T-cell (primary cell): Measurements from ENCODE around the gene POLR2F. TPM values are rescaled to one million over a fixed set of nuclear protein-coding genes. Genes with fewer than 3 reads are reported as not detected.
A peak's percentile ranks its signal among the peaks of the same experiment; 100 is the strongest.
"Not testable (repeated sequence)": the region's sequence is repeated elsewhere in the genome, so short reads cannot be mapped to it uniquely, and the experiment has no call there.

ENCODE experiments used
- ATAC-seq, 4 experiments: fragments of 200-7000 bp in 3 of 4; fragments of 150-1000 bp in 1 of 4; cut with Tn5 transposase; replicated peaks in 1 of 4; 1 replicate in 3 of 4; 2 replicates in 1 of 4; pipeline ENCODE4 v1.10.0; 2021; ENCODE audit warnings: moderate library complexity in 3 of 4, mild to moderate bottlenecking in 2 of 4, moderate number of reproducible peaks in 1 of 4
- CTCF ChIA-PET, 2 donors: fragments of 300-600 bp; sonication (Branson Sonifier 250); formaldehyde crosslinking; loops; one replicate each; lab custom pipeline; 2022; ENCODE audit warnings: antibody characterized with exemption in 2 of 2; lab: Charles Lee
- POLR2A ChIA-PET, 2 donors: fragments of 300-600 bp; sonication (Branson Sonifier 250); formaldehyde crosslinking; loops; one replicate each; lab custom pipeline; 2022; ENCODE audit warnings: antibody characterized with exemption in 2 of 2; lab: Charles Lee
- DNase-seq, 35 experiments: peaks; one replicate each; pipeline versions ENCODE4 v3.0.0 to v3.0.0-alpha.2; 2013 to 2023
- H3K27ac ChIP-seq: one replicate; pipeline ENCODE4 v1.5.1; 2013; ENCODE audit warnings: low read length
- H3K27me3 ChIP-seq, 2 experiments: replicated peaks in 1 of 2; 1 replicate in 1 of 2; 2 replicates in 1 of 2; pipeline versions ENCODE4 v1.6.1 to v1.7.0; 2013; ENCODE audit warnings: low read length in 1 of 2, mixed read lengths in 1 of 2; ENCODE audit not compliant: control insufficient read depth in 2 of 2, insufficient read depth in 2 of 2; ENCODE audit errors: extremely low read depth in 1 of 2
- H3K36me3 ChIP-seq, 2 donors: 1 replicate in 1 of 2; 2 replicates in 1 of 2; pipeline versions ENCODE4 v1.6.1 to v1.7.0; 2013; ENCODE audit warnings: low read length in 1 of 2; ENCODE audit not compliant: control insufficient read depth in 2 of 2, insufficient read depth in 1 of 2; ENCODE audit errors: extremely low read depth in 1 of 2
- H3K4me1 ChIP-seq, 2 experiments: 1 replicate in 1 of 2; 2 replicates in 1 of 2; pipeline versions ENCODE4 v1.6.1 to v1.7.0; 2013; ENCODE audit warnings: low read length in 2 of 2, mixed read lengths in 1 of 2; ENCODE audit not compliant: insufficient read depth in 2 of 2, control insufficient read depth in 1 of 2; ENCODE audit errors: extremely low read depth in 1 of 2
- H3K4me3 ChIP-seq, 2 donors: 1 replicate in 1 of 2; 2 replicates in 1 of 2; pipeline versions ENCODE4 v1.5.1 to v1.7.0; 2013; ENCODE audit warnings: mild to moderate bottlenecking in 2 of 2, low read length in 1 of 2, moderate library complexity in 1 of 2; ENCODE audit not compliant: control insufficient read depth in 1 of 2; ENCODE audit errors: extremely low read depth in 1 of 2
- H3K9me3 ChIP-seq: 2 replicates; pipeline ENCODE4 v1.7.0; 2013
- H3K27ac Mint-ChIP-seq, 2 donors: one replicate each; pipeline ENCODE4 v1.8.0; 2020 to 2021; ENCODE audit warnings: mild to moderate bottlenecking in 2 of 2, mixed read lengths in 2 of 2
- H3K27me3 Mint-ChIP-seq, 2 donors: one replicate each; pipeline ENCODE4 v1.8.0; 2021 to 2022; ENCODE audit warnings: mixed read lengths in 2 of 2
- H3K36me3 Mint-ChIP-seq: one replicate; pipeline ENCODE4 v1.8.0; 2021; ENCODE audit warnings: mixed read lengths
- H3K4me1 Mint-ChIP-seq, 3 donors: one replicate each; pipeline ENCODE4 v1.8.0; 2020 to 2022; ENCODE audit warnings: mixed read lengths in 3 of 3, mild to moderate bottlenecking in 1 of 3
- H3K4me3 Mint-ChIP-seq, 3 donors: one replicate each; pipeline ENCODE4 v1.8.0; 2020 to 2022; ENCODE audit warnings: mild to moderate bottlenecking in 3 of 3, mixed read lengths in 3 of 3, moderate library complexity in 3 of 3
- H3K9me3 Mint-ChIP-seq, 3 donors: one replicate each; pipeline ENCODE4 v1.8.0; 2020 to 2022; ENCODE audit warnings: mixed read lengths in 3 of 3
- WGBS: methylation state at CpG from one replicate; pipeline ENCODE4 v1.1.5; 2013; ENCODE audit warnings: missing lambda C conversion rate; ENCODE audit not compliant: insufficient coverage; 5-methylcytosine and 5-hydroxymethylcytosine counted together
- total RNA-seq, 35 experiments: library from RNA in 6 of 35; stranded (reverse) in 6 of 35; fragments of 120-200 nt in 1 of 35; gene quantifications; one replicate each; pipeline versions ENCODE4 v1.2.1 to v1.2.4 and lab custom pipeline; 2013 to 2026

Gene POLR2F
- total RNA-seq, 5 donors from 2014 or later (not counting 1 experiment from before 2014, with no cell fraction given): 31.4 to 54.5 (median 49.4) TPM

DNA sequence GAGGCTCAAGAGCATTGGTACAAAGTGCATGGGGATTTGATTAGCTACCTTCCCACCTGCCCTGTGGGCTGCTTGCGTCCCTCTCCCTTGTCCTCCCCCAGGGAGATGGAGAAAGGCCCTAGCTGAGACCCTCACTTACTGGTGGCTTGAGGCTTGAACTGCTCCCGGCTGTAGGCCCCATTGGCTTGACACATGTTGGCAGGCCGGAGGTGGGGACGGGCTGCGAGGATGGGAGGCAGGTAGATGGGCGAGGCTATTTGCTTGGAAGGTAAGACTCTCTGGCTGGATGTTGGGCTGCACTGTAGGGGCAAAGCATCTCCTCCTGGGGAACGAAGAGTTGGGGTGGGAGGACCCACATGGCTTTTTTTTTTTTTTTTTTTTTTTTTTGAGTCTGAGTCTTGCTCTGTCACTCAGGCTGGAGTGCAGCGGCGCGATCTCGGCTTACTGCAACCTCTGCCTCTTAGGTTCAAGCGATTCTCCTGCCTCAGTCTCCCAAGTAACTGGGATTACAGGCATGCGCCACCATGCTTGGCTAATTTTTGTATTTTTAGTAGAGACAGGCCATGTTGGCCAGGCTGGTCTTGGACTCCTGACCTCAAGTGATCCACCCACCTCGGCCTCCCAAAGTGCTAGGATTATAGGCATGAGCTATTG, 6.2 kb upstream of the POLR2F start:
- H3K4me1 Mint-ChIP-seq, H3K27ac Mint-ChIP-seq, H3K36me3 ChIP-seq, POLR2A ChIA-PET, DNase-seq, H3K4me1 ChIP-seq, H3K27me3 Mint-ChIP-seq, H3K4me3 ChIP-seq, H3K36me3 Mint-ChIP-seq, H3K27ac ChIP-seq, H3K9me3 Mint-ChIP-seq, ATAC-seq, CTCF ChIA-PET, H3K4me3 Mint-ChIP-seq, H3K9me3 ChIP-seq, H3K27me3 ChIP-seq: not testable (repeated sequence)
- 82% methylated on average over 4 of the region's 14 CpGs for WGBS

DNA sequence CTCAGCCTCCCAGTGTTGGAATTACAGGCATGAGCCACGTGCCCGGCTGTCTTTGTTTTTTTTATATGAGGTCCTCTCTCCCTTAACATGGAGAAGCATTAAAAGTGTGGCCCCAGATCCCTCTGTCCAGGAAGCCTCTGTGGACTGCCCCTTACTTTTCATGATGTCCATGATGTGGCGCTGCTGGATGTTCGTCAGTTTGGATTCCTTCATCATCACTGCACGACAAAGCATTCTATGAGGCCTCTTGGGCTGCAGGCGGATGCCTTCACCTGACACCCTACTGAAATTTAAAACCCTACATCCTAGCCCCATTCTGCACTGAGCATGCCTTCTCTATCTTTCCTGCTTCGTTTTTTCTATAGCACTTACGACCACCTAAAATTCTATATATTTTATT, 2.2 kb upstream of the POLR2F start:
- H3K27me3 Mint-ChIP-seq: peaks cover 3 to 17% of the 10 kb centered on the region in 2 donors
- peaks cover 27 to 30% (median 28%) of the 10 kb centered on the region in 3 donors for H3K4me1 Mint-ChIP-seq
- H3K27ac ChIP-seq: no peak overlapping the region
- H3K4me1 ChIP-seq: peaks cover 6 to 20% of the 10 kb centered on the region in 2 experiments
- no peak overlapping the region for H3K27ac Mint-ChIP-seq
- no peaks in the 10 kb centered on the region for H3K9me3 Mint-ChIP-seq
- ChIA-PET CTCF (interaction anchor here in 1 of 2 donors (0.6 kb wide), 2 partner anchors 118 to 318 kb away, joined by 4 to 5 read pairs; no protein-coding TSS in a partner anchor), POLR2A (interaction anchor here in 1 of 2 donors (0.7 kb wide), 1 partner anchor 573 kb away, joined by 8 read pairs; no protein-coding TSS in a partner anchor)
- 82% methylated on average over 4 of the region's 8 CpGs for WGBS
- H3K36me3 Mint-ChIP-seq: peaks cover 2% of the 10 kb centered on the region
- ATAC-seq: no peak
- no peak overlapping the region for H3K4me3 ChIP-seq
- H3K36me3 ChIP-seq: no peaks in the 10 kb centered on the region
- DNase-seq: no peak
- no peaks in the 10 kb centered on the region for H3K9me3 ChIP-seq
- H3K27me3 ChIP-seq: peaks cover 0 to 18% of the 10 kb centered on the region in 2 experiments
- H3K4me3 Mint-ChIP-seq: no peak overlapping the region

DNA sequence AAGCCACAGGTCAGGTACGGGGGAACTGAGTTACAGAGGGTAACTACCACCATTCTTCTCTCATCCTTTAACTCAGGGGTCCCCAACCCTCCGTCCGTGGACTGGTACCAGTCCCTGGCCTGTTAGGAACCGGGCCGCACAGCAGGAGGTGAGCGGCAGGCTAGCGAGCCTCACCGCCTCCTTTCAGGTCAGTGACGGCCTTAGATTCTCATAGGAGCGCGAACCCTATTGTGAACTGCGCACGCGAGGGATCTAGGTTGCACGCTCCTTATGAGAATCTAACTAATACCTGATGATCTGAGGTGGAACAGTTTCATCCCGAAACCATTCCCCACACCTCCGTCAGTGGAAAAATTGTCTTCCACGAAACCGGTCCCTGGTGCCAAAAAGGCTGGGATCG, 870 bp upstream of the POLR2F start:
- WGBS: 16% methylated on average over 8 of the region's 20 CpGs

DNA sequence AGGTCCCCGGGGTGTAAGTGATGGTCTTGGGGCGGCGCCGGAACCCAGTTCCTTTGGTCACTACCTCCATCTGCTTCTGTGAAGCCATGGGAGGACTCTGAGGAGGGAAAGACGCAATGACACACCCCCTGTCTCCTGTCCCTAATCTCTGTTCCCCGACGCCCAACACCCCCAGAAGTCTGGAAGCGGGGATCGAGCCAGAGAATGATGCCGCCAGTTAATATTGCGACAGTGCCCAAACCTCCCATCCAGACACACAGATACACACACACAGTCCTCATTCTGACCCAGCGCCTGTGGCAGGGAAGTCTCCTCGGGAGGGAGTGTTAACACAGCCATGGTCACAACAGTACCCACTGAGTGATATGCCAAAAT, 450 bp upstream of the POLR2F start:
- POLR2A ChIA-PET: no interaction called here
- Histone ChIP-seq H3K27me3 (peaks cover 0 to 18% of the 10 kb centered on the region in 2 experiments), H3K36me3 (peaks cover 0 to 15% of the 10 kb centered on the region in 2 donors), H3K4me1 (peaks cover 6 to 20% of the 10 kb centered on the region in 2 experiments), H3K9me3 (no peaks in the 10 kb centered on the region), H3K27ac (no peak overlapping the region), H3K4me3 (peak overlapping the region; percentile 93 to 97)
- Mint-ChIP-seq H3K9me3 (no peaks in the 10 kb centered on the region), H3K27ac (peak overlapping the region in 1 of 2 donors; percentile 97), H3K4me1 (peaks cover 42 to 44% (median 42%) of the 10 kb centered on the region in 3 donors), H3K36me3 (peaks cover 17% of the 10 kb centered on the region), H3K4me3 (peak overlapping the region; percentile 92 to 99 (median 99)), H3K27me3 (peaks cover 3 to 17% of the 10 kb centered on the region in 2 donors)
- CTCF ChIA-PET: interaction anchor here in 1 of 2 donors (1.0 to 3.4 kb wide), 3 partner anchors 12 to 295 kb away, joined by 4 to 13 read pairs (median 7); no protein-coding TSS in a partner anchor
- ATAC-seq (peak in 3 of 4 experiments; percentile 7 to 62 (median 44)), DNase-seq (no peak)
- WGBS: 3% methylated on average over 6 of the region's 13 CpGs

More for the DNA sequence above, 870 bp upstream of the POLR2F start:
- peaks cover 3 to 17% of the 10 kb centered on the region in 2 donors for H3K27me3 Mint-ChIP-seq
- peaks cover 0 to 11% of the 10 kb centered on the region in 2 donors for H3K36me3 ChIP-seq
- H3K4me1 ChIP-seq: peaks cover 6 to 20% of the 10 kb centered on the region in 2 experiments
- CTCF ChIA-PET: interaction anchor here in 1 of 2 donors (3.4 kb wide), 1 partner anchor 13 kb away, joined by 13 read pairs; no protein-coding TSS in a partner anchor
- H3K9me3 Mint-ChIP-seq, H3K27ac Mint-ChIP-seq, ATAC-seq, POLR2A ChIA-PET, DNase-seq, H3K9me3 ChIP-seq, H3K27ac ChIP-seq: not testable (repeated sequence)
- H3K36me3 Mint-ChIP-seq: peaks cover 14% of the 10 kb centered on the region
- H3K4me3 Mint-ChIP-seq: peak overlapping the region; percentile 92 to 99 (median 99)
- H3K4me3 ChIP-seq: peak overlapping the region; percentile 93 to 97
- H3K27me3 ChIP-seq: peaks cover 0 to 18% of the 10 kb centered on the region in 2 experiments
- peaks cover 39 to 40% (median 40%) of the 10 kb centered on the region in 3 donors for H3K4me1 Mint-ChIP-seq

DNA sequence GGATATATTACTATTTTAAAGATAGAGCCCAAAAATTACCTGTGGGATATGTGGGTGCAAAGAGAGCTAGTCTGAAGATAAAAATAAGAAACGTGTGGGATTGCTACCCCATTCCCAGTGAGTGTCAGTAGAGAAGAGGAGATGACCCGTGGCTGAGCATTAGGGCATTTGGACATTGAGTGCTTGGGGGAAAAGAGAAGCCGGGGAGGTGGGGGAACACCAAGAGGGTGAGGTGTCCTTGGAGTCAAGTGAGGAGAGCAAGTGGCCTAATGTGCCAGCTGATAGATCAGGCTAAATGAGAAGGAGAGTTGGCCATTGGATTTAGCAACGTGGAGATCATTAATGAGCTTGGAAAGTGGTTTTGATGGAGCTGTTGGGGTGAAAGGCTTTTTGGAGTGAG, 1.2 kb downstream of the POLR2F start:
- Mint-ChIP-seq H3K27me3 (peaks cover 3 to 17% of the 10 kb centered on the region in 2 donors), H3K4me1 (peaks cover 47 to 55% (median 49%) of the 10 kb centered on the region in 3 donors), H3K9me3 (no peaks in the 10 kb centered on the region), H3K4me3 (peak overlapping the region; percentile 92 to 99 (median 99)), H3K36me3 (peaks cover 32% of the 10 kb centered on the region), H3K27ac (no peak overlapping the region)
- Histone ChIP-seq H3K36me3 (peaks cover 0 to 31% of the 10 kb centered on the region in 2 donors), H3K4me3 (peak overlapping the region in 1 of 2 donors; percentile 97), H3K9me3 (no peaks in the 10 kb centered on the region), H3K27ac (no peak overlapping the region), H3K4me1 (peaks cover 6 to 20% of the 10 kb centered on the region in 2 experiments), H3K27me3 (peaks cover 0 to 18% of the 10 kb centered on the region in 2 experiments)
- POLR2A ChIA-PET: no interaction called here
- 86% methylated on average over 4 of the region's 4 CpGs for WGBS
- DNase-seq (no peak), ATAC-seq (no peak)
- CTCF ChIA-PET: interaction anchor here (0.7 to 3.4 kb wide), 3 partner anchors 10 to 1236 kb away, joined by 5 to 13 read pairs (median 6); partner anchors contain the start of gene CBX6 (in 1 of the 2)

DNA sequence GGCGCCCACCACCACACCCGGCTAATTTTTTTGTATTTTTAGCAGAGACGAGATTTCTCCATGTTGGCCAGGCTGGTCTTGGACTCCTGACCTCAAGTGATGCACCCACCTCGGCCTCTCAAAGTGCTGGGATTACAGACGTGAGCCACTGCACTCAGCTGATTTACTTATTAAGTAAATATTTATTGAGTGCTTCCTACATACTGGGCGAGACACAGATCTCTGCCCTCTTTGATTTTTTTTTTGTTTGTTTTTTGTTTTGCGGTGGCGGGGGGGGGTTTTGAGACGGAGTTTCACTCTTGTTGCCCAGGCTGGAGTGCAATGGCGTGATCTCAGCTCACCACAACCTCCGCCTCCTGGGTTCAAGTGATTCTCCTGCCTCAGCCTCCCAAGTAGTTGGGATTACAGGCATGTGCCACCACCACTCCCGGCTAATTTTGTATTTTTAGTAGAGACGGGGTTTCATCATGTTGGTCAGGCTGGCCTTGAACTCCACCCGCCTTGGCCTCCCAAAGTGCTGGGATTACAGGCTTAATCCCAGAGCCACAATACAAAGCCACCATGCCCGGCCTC, 2.4 kb downstream of the POLR2F start:
- H3K27me3 ChIP-seq: peaks cover 0 to 18% of the 10 kb centered on the region in 2 experiments
- H3K9me3 ChIP-seq, POLR2A ChIA-PET, H3K4me3 ChIP-seq, DNase-seq, CTCF ChIA-PET, H3K27ac ChIP-seq, H3K27ac Mint-ChIP-seq, H3K9me3 Mint-ChIP-seq, ATAC-seq: not testable (repeated sequence)
- Mint-ChIP-seq H3K4me1 (peaks cover 47 to 55% (median 49%) of the 10 kb centered on the region in 3 donors), H3K27me3 (peaks cover 3 to 17% of the 10 kb centered on the region in 2 donors), H3K36me3 (peaks cover 32% of the 10 kb centered on the region), H3K4me3 (peak overlapping the region in 1 of 3 donors; percentile 92)
- WGBS: 100% methylated on average over 2 of the region's 15 CpGs
- H3K36me3 ChIP-seq: peaks cover 0 to 42% of the 10 kb centered on the region in 2 donors
- H3K4me1 ChIP-seq: peaks cover 6 to 20% of the 10 kb centered on the region in 2 experiments
